B cell (primary cell): ENCODE results near the gene FERMT3. TPM values are rescaled to one million over a fixed set of nuclear protein-coding genes. Genes with fewer than 3 reads are reported as not detected.

ENCODE experiments used
- ATAC-seq: fragments of 200-7000 bp; cut with Tn5 transposase; one replicate; pipeline ENCODE4 v1.10.0; 2021; ENCODE audit warnings: low read depth, mild to moderate bottlenecking, moderate number of reproducible peaks, moderate library complexity
- CTCF ChIA-PET: fragments of 350-600 bp; sonication (Branson Sonifier 250); formaldehyde crosslinking; loops from one replicate; lab custom pipeline; 2021; ENCODE audit warnings: antibody characterized with exemption, inconsistent platforms; lab: Charles Lee
- POLR2A ChIA-PET: fragments of 350-600 bp; sonication (Branson Sonifier 250); formaldehyde crosslinking; loops from one replicate; lab custom pipeline; 2021; ENCODE audit warnings: antibody characterized with exemption; lab: Charles Lee
- DNase-seq: peaks from one replicate; pipeline ENCODE4 v3.0.0; 2013
- H2AFZ ChIP-seq: 2 replicates; pipeline ENCODE4 v1.6.1; 2012; ENCODE audit warnings: mild to moderate bottlenecking, low read depth, low read length; ENCODE audit not compliant: insufficient read depth, poor library complexity, severe bottlenecking
- H3K27ac ChIP-seq, 2 donors: 1 replicate in 1 of 2; 2 replicates in 1 of 2; pipeline ENCODE4 v1.5.1; 2012 to 2013; ENCODE audit warnings: low read length in 2 of 2, mild to moderate bottlenecking in 2 of 2, moderate library complexity in 1 of 2
- H3K27me3 ChIP-seq, 4 experiments: fragments of 200-600 bp in 1 of 4; sonication (generic) in 1 of 4; replicated peaks in 1 of 4; 1 replicate in 2 of 4; 2 replicates in 2 of 4; pipeline versions ENCODE4 v1.6.1 to v1.7.0; 2013 to 2016; ENCODE audit warnings: low read length in 3 of 4, mild to moderate bottlenecking in 2 of 4, mixed read lengths in 1 of 4, moderate library complexity in 1 of 4; ENCODE audit not compliant: insufficient read depth in 4 of 4, control insufficient read depth in 3 of 4; ENCODE audit errors: control extremely low read depth in 1 of 4
- H3K36me3 ChIP-seq, 2 experiments: replicated peaks in 1 of 2; 1 replicate in 1 of 2; 2 replicates in 1 of 2; pipeline versions ENCODE4 v1.6.1 to v1.7.1; 2013; ENCODE audit warnings: low read length in 1 of 2; ENCODE audit not compliant: insufficient read depth in 2 of 2, control insufficient read depth in 1 of 2; ENCODE audit errors: control extremely low read depth in 1 of 2, extremely low read depth in 1 of 2
- H3K4me1 ChIP-seq, 2 donors: fragments of 200-600 bp in 1 of 2; sonication (generic) in 1 of 2; 1 replicate in 1 of 2; 2 replicates in 1 of 2; pipeline versions ENCODE4 v1.5.1 to v1.6.1; 2013 to 2017; ENCODE audit warnings: low read length in 2 of 2; ENCODE audit not compliant: control insufficient read depth in 2 of 2, insufficient read depth in 2 of 2
- H3K4me2 ChIP-seq: replicated peaks from 2 replicates; pipeline ENCODE3; 2012; ENCODE audit warnings: mild to moderate bottlenecking, low read depth, low read length; ENCODE audit not compliant: poor library complexity, severe bottlenecking
- H3K4me3 ChIP-seq, 5 experiments: fragments of 200-600 bp in 1 of 5; sonication (generic) in 1 of 5; 1 replicate in 3 of 5; 2 replicates in 2 of 5; pipeline versions ENCODE4 v1.5.1 to v1.7.0; 2011 to 2016; ENCODE audit warnings: low read length in 4 of 5, mild to moderate bottlenecking in 4 of 5, low read depth in 2 of 5, control low read depth in 1 of 5, moderate library complexity in 1 of 5; ENCODE audit not compliant: insufficient read depth in 1 of 5; ENCODE audit errors: control extremely low read depth in 1 of 5, extremely low read depth in 1 of 5
- H3K79me2 ChIP-seq: fragments of 200-600 bp; sonication (generic); one replicate; pipeline ENCODE4 v1.6.0; 2016; ENCODE audit warnings: low read length; ENCODE audit not compliant: control insufficient read depth, insufficient read depth
- H3K9ac ChIP-seq: fragments of 200-600 bp; sonication (generic); 2 replicates; pipeline ENCODE4 v1.6.1; 2017; ENCODE audit warnings: mild to moderate bottlenecking, low read length, moderate library complexity
- H3K9me3 ChIP-seq, 3 donors: one replicate each; pipeline versions ENCODE4 v1.6.1 to v1.7.1; 2013; ENCODE audit warnings: low read length in 2 of 3; ENCODE audit not compliant: control insufficient read depth in 2 of 3, insufficient read depth in 1 of 3; ENCODE audit errors: control extremely low read depth in 1 of 3
- H4K20me1 ChIP-seq: 2 replicates; pipeline ENCODE4 v1.6.0; 2012; ENCODE audit warnings: mild to moderate bottlenecking, low read length; ENCODE audit not compliant: insufficient read depth, control insufficient read depth, poor library complexity, severe bottlenecking
- H3K27ac Mint-ChIP-seq: one replicate; pipeline ENCODE4 v1.8.0; 2021; ENCODE audit warnings: mixed read lengths
- H3K27me3 Mint-ChIP-seq: one replicate; pipeline ENCODE4 v1.8.0; 2021; ENCODE audit warnings: mixed read lengths
- H3K4me1 Mint-ChIP-seq: one replicate; pipeline ENCODE4 v1.8.0; 2021; ENCODE audit warnings: mixed read lengths
- H3K4me3 Mint-ChIP-seq: one replicate; pipeline ENCODE4 v1.8.0; 2021; ENCODE audit warnings: mixed read lengths
- H3K9me3 Mint-ChIP-seq: one replicate; pipeline ENCODE4 v1.8.0; 2022; ENCODE audit warnings: mixed read lengths; ENCODE audit not compliant: insufficient read depth
- EZH2 ChIP-seq: IDR thresholded peaks from 2 replicates; pipeline ENCODE4 v1.6.1; 2012; ENCODE audit warnings: borderline replicate concordance, low read depth, mild to moderate bottlenecking, moderate library complexity, low read length; ENCODE audit not compliant: insufficient read depth, poor library complexity, severe bottlenecking
- WGBS: methylation state at CpG from one replicate; pipeline ENCODE4 v1.1.5; 2013; ENCODE audit warnings: missing lambda C conversion rate; ENCODE audit not compliant: insufficient coverage; 5-methylcytosine and 5-hydroxymethylcytosine counted together
- intact Hi-C: fragments of 100-400 bp; cut with micrococcal nuclease; formaldehyde crosslinking; loops from one replicate; pipeline ENCODE4 v1.10.0; 2022
- polyA plus RNA-seq: library from polyadenylated mRNA; depleted of rRNA; stranded (reverse); fragments of >200 nt; gene quantifications from 2 replicates; pipeline ENCODE4 v1.2.3, GENCODE V29; 2012
- total RNA-seq, 2 donors: library from RNA; stranded (reverse); fragments of 120-200 nt in 1 of 2; gene quantifications; 1 replicate in 1 of 2; 2 replicates in 1 of 2; pipeline versions ENCODE4 v1.2.3 to v1.2.4, GENCODE V29; 2013 to 2022
- TF ChIP-seq, protein P1 (sequence below): fragments of 200-600 bp; IDR thresholded peaks from one replicate; pipeline ENCODE4 v1.8.0; 2022; ENCODE audit warnings: antibody characterized with exemption, mild to moderate bottlenecking

FERMT3 gene
- total and polyA plus RNA-seq, 2 donors (not counting 1 experiment from before 2014, with no cell fraction given), result 96.2 to 170 TPM

DNA sequence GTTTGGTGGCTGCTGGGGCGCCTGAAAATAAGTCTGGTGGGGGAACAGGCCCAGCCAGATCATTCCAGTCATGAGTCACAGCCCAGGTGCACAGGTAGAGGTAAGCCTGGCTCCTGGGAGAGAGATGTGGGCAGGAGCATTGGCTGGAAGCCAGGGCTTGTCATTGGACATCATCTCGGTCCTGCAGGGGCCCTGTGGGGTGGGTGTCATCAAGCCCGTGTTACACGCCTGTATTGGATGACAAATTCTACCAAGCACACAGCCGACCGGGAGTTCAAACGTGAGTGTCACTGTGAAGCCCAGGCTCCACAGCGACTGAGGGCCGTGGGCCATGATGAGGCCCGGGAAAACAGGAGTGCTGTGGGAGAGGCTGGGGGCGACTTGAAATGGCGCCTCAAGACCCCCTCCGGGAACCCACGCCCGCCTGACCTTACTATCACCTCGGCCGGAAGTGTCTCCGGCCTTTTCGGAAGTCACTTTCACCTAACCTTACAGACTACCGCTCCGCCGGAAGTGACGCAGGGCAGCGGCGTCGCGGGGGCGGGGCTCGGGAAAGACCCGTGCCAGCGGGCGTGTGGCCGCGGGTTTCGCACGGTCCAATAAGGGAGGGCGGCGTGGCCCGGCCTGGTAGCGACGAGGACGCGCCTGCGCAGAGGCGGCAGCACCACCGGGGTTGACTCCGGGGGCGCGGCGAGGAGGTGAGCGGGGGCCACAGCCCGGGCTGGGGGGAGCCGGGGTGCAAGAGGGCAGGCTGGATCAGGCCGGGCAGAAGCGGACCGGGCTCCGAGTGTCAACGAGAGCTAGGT is 34.1 kb downstream of the FERMT3 start, which contains the start of gene FKBP2:
Gene FKBP2 (plus strand): TSS at position 661 of the 806 bp plus-strand sequence. CDS start 1,293 bp downstream, outside the sequence.
- no peaks in the 10 kb centered on the region for H3K27me3 Mint-ChIP-seq
- peak within 1 kb of the TSS; percentile 91 for H3K4me3 Mint-ChIP-seq
- POLR2A ChIA-PET, result interaction anchor here (0.6 to 1.4 kb wide), 18 partner anchors 9 to 627 kb away, joined by 3 to 11 read pairs (median 4); partner anchors contain the start of genes DNAJC4, ESRRA, GPR137 and NUDT22
- peaks cover 31 to 63% of the 10 kb centered on the region in 2 donors for H3K4me1 ChIP-seq
- TF ChIP-seq, protein P1, sequence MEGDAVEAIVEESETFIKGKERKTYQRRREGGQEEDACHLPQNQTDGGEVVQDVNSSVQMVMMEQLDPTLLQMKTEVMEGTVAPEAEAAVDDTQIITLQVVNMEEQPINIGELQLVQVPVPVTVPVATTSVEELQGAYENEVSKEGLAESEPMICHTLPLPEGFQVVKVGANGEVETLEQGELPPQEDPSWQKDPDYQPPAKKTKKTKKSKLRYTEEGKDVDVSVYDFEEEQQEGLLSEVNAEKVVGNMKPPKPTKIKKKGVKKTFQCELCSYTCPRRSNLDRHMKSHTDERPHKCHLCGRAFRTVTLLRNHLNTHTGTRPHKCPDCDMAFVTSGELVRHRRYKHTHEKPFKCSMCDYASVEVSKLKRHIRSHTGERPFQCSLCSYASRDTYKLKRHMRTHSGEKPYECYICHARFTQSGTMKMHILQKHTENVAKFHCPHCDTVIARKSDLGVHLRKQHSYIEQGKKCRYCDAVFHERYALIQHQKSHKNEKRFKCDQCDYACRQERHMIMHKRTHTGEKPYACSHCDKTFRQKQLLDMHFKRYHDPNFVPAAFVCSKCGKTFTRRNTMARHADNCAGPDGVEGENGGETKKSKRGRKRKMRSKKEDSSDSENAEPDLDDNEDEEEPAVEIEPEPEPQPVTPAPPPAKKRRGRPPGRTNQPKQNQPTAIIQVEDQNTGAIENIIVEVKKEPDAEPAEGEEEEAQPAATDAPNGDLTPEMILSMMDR, result no peak
- TF ChIP-seq EZH2, result no peak
- ATAC-seq, result peak; percentile 58
- 2% methylated on average over 58 of the region's 58 CpGs for WGBS
- peaks cover 17% of the 10 kb centered on the region for H3K79me2 ChIP-seq
- intact Hi-C loops, result loop anchor here (1.0 to 2.0 kb wide), 7 partner anchors 10 to 65 kb away; partner anchors contain the start of genes BAD, DNAJC4, ESRRA and FERMT3
- H3K9me3 ChIP-seq, result no peaks in the 10 kb centered on the region
- peak; percentile 99 for DNase-seq
- peaks cover 62% of the 10 kb centered on the region for H3K4me1 Mint-ChIP-seq
- H2AFZ ChIP-seq, result peak within 1 kb of the TSS; percentile 74
- CTCF ChIA-PET, result interaction anchor here (1.0 to 1.5 kb wide), 7 partner anchors 10 to 77 kb away, joined by 3 to 16 read pairs (median 7); partner anchors contain the start of genes ESRRA, FERMT3, NUDT22 and PRDX5
- peak within 1 kb of the TSS; percentile 81 for H3K9ac ChIP-seq
- peaks cover 0 to 38% of the 10 kb centered on the region in 2 experiments for H3K36me3 ChIP-seq
- H4K20me1 ChIP-seq, result peaks cover 13% of the 10 kb centered on the region
- peak within 1 kb of the TSS in 4 of 5 experiments; percentile 76 to 91 (median 83) for H3K4me3 ChIP-seq
- no peaks in the 10 kb centered on the region for H3K27me3 ChIP-seq
- no peaks in the 10 kb centered on the region for H3K9me3 Mint-ChIP-seq
- H3K4me2 ChIP-seq, result peak within 1 kb of the TSS; percentile 99
- peak within 1 kb of the TSS; percentile 97 for H3K27ac Mint-ChIP-seq
- peak within 1 kb of the TSS; percentile 98 for H3K27ac ChIP-seq
